ENCODE results near the gene TTN.

DNA sequence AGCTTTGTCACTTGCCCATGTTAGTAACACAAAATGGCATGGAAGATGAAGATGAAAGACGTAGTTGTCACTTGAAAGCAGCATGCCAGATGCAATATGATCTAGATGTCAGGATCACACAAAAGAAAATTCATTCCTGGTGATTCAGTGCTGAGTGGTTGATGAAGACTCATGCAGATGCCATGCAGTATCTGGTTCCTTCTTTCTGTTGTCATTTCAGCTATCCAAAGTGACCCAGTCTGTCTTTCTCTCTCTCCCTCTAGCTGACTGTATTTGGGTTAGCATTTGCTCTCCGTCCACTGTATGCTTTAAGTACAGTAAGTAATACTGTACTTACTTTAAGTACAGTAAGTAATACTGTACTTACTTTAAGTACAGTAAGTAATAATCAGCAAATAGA lies 50.4 kb downstream of the TTN start:
- TF ChIP-seq BHLHE40 (IDR thresholded peaks at IDR 0.05; ENCODE audit: borderline replicate concordance) (no peak), TARDBP (IDR thresholded peaks at IDR 0.05) (no peak), CTBP1 (IDR thresholded peaks at IDR 0.05; ENCODE audit: borderline replicate concordance) (no peak), FOXK2 (IDR thresholded peaks at IDR 0.05) (no peak), FOXA1 (IDR thresholded peaks at IDR 0.05) (no peak), SP1 (IDR thresholded peaks at IDR 0.05) (no peak), L3MBTL2 (conservative IDR thresholded peaks at IDR 0.05) (no peak), FOXM1 (IDR thresholded peaks at IDR 0.05; ENCODE audit: borderline replicate concordance) (no peak), HDGF (IDR thresholded peaks at IDR 0.05; ENCODE audit: borderline replicate concordance) (no peak)
